Measurements from ENCODE around the gene PJA2.
"Not testable (repeated sequence)": the region's sequence is repeated elsewhere in the genome, so short reads cannot be mapped to it uniquely, and the experiment has no call there.

Gene PJA2, protein sequence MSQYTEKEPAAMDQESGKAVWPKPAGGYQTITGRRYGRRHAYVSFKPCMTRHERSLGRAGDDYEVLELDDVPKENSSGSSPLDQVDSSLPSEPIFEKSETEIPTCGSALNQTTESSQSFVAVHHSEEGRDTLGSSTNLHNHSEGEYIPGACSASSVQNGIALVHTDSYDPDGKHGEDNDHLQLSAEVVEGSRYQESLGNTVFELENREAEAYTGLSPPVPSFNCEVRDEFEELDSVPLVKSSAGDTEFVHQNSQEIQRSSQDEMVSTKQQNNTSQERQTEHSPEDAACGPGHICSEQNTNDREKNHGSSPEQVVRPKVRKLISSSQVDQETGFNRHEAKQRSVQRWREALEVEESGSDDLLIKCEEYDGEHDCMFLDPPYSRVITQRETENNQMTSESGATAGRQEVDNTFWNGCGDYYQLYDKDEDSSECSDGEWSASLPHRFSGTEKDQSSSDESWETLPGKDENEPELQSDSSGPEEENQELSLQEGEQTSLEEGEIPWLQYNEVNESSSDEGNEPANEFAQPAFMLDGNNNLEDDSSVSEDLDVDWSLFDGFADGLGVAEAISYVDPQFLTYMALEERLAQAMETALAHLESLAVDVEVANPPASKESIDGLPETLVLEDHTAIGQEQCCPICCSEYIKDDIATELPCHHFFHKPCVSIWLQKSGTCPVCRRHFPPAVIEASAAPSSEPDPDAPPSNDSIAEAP

DNA sequence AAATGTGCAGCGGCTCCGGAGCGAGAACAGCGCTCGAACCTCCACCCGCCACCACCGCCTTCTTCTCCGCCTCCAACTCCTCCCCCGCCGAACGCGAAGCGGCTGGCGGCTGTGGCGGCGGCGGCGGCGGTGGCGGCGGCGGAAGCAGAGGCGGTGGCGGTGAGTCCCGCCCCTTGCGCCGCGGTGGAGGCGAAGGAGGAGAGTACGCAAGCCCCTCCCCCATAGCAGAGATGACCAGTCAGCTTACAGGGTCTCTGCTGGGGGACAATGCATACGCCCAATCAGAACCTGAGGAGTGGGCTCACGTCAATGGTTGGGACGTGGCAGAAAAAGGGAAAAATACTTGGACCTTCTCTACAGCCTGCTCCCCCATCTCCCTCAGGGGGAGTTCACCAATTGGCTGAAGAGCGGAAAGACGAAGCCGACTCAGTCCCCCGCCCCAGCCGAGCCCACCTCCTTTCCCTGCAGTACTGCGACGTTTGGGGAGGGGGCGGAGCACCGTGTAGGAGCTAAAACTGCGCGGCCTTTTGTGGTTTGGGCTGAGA, at the start of gene PJA2:
PJA2 (minus strand) TSS at position 131 of the 545 bp plus-strand sequence. CDS start 26,541 bp downstream, outside the sequence.
- peak; percentile 89 to 95 for DNase-seq (ENCODE audit: low read depth in 1 of 2, low spot score in 1 of 2)

DNA sequence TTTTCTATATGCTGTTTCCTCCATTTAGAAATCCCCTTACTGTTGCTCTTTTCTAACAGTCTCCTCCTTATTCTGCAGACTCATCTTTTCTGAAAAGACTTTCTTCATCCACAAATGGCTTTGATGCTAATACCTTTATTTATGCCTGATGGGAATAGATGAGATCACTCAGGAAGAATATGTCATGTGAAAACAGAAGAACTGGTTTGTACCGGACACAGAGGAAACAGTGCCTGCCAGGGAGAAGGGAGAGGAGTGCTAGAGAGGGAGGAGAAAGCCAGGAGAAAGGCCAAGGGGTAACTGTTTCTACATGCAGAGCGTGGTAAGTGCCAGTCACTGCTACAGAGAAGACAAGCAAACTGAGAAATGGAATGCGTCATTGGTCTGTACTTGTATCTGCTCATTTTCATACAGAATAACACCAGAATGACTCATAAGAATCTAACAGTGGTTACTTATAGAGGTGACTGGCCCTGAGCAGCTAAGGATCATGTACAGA, 45.9 kb upstream of the PJA2 start:
- no peak for DNase-seq (ENCODE audit: low read depth in 1 of 2, low spot score in 1 of 2)

DNA sequence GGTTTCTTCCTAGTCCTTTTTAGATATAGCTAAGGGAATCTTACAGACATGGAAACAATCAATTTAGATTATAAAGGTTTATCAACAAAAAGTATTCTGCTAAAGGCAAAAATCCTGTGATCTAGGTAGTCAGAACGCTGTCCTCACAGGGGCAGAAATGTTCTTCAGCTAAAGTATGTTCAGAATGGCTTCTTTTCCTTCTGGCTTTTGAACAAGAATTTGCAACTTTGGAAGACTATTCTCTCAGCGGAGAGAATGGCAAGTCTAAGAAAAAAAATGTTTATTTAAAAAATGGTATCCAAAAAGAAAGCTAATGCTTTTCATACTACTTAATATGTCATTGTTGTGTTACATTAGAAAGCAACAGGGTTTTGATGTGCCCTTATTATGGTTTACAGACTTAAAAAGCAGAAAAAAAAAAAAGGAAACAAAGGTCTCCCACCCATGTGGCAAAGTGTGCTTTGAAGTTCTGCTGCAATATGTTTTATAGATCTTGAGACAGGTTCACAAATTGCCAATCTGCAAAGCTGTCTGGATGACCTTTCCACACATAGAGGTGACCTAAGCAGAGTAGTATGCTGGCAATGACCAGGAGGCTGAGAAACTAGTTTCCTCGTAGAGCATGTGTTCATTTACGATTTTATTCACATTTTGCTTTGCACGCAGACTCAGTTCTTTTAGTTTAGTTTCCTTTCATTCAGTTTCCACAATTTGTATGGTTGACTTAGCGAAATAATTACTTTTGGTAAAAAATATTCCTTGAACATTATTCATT, 45.1 kb upstream of the PJA2 start:
- DNase-seq (ENCODE audit: low read depth in 1 of 2, low spot score in 1 of 2): no peak

DNA sequence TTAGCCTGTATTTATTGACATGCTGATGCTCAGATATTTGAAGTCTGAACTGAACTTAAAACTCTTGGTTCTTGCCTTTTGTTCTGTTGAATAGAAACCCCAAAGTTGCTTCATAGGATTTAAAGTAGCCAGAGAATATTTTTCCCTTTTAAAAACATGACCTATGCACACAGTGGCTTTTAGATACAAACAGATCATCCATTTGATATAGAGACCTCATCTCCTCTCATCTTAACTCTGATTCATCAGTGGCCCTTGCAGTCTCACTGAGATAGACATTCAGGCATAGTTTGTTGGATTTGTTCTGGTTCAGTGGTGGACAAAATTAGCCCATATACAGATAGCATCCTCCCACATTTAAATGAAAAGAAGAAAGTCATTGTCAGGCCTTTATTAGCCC, 43.5 kb upstream of the PJA2 start:
- no peak for DNase-seq (ENCODE audit: low read depth in 1 of 2, low spot score in 1 of 2)

DNA sequence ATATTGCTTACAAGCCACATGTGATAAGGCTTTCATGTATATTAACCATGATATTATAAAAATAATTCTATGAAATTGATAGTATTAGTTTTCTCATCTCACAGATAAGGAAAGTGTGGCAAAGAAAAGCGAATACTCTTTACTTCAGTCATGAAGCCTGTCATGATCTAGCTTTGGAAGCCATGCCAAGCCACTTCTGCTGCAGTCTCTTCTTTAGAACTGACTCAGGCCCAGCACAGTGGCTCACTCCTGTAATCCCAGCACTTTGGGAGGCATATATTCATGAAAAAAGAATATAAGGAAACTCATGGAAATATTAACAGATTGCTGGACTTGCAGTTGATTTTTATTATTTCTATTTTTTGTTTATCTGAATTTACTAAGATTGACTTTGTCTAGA, 42.9 kb upstream of the PJA2 start:
- no peak for DNase-seq (ENCODE audit: low read depth in 1 of 2, low spot score in 1 of 2)

DNA sequence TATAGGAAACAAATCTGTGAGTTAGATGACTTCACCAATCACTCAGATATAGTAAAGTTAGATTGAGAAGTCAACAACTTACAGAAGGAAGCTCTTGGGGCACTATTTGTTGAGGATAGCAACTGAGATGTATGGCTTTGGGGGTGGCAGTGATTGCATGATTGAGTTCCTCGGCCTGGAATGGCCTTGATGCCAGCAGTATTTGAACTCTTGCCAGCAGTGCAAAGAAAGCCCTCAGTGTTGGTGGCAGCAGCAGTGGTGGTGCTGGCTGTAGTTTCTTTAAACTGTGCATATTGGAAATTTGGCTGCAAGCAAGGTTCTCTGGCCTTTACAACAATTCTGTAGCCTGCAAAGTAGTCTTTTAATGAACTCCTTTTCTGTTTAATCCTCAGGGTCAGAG, 41.4 kb upstream of the PJA2 start:
- no peak for DNase-seq (ENCODE audit: low read depth in 1 of 2, low spot score in 1 of 2)

DNA sequence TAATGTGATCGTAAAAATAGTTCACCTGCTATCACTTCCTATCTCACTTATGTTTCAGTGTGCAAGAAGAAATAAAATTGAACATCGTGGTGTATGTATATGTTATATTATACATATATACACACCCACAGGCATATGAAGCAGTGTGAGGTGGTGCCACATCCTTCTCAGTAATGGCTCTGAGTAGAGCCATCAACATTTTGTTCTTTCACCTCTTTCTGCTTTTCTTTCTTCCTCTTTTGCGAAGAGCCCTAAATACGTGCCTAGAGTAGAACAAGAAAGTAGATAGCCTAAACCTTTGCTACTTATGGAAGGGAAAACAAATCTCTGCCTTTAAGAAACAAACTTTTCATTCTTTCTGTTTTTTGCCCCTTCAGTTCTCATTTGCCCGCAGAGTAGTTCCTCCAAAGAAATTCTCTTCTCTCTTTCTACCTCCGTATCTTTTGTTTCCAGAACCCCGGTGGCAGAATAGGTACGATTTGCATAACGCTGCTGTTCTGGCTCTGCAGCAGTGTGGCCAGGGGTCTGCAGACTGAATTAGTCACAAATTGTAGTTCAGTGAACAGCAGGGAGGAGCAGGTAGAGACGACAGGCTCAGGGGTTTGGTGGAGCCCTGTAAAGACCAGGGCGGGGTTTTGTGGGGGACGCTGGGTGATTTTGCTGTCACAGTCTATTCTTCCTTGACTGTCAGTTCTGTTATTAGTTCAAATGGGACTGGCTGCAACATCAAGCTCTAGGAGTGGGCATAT, 40.5 kb upstream of the PJA2 start:
- no peak for DNase-seq (ENCODE audit: low read depth in 1 of 2, low spot score in 1 of 2)

DNA sequence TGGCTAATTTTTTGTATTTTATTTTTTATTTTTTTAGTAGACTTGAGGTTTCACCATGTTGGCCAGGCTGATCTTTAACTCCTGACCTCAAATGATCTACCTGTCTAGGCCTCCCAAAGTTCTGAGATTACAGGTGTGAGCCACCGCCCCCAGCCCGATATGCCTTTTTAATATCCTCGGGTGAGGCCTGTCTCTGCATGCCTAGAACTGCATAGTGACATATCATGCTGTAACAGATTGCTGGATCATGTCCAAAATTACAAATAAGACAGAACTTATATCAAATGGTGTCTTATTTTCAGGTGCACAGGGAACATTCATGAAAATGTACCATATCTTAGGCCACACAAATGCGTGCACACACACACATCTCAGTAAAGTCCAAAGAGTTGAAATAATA, 39.1 kb upstream of the PJA2 start:
- no peak for DNase-seq (ENCODE audit: low read depth in 1 of 2, low spot score in 1 of 2)

DNA sequence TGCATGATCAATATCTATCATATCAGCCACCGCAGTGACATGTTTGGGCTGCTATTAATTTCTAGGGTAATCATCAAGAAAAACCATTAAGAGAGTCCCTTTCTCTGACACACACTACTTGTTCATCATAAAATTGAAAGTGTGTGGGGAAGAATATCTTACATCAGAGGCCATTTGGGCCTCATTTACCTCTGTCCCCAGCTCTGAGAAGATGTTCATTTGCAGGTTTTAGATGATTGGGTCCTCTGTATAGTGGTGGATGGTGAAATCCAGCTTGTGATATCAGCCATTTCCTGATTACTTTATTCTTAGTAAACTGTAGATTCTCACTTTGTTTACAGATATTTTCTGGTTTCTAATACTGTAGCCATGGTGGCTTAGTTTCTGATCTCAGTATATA, 29.8 kb upstream of the PJA2 start:
- no peak for DNase-seq (ENCODE audit: low read depth in 1 of 2, low spot score in 1 of 2)

DNA sequence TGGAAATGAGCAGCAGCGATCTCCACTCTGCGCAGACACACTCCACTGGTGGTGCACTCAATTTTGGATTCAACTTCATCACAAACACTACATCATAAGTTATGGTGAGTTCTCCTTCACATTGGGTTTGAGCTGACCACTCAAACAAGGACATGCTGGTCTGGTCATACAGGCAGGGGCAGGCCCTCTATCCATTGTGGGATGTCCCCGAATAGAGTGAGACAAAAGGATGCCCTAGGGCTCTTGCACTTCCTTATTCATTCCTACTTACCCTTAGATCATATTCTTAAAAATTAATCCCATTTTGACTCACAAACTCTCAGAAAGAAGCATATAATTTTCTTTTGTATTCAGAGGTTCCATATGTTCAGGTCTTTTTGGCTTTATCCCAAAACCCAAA, 16.3 kb upstream of the PJA2 start:
- no peak for DNase-seq (ENCODE audit: low read depth in 1 of 2, low spot score in 1 of 2)

DNA sequence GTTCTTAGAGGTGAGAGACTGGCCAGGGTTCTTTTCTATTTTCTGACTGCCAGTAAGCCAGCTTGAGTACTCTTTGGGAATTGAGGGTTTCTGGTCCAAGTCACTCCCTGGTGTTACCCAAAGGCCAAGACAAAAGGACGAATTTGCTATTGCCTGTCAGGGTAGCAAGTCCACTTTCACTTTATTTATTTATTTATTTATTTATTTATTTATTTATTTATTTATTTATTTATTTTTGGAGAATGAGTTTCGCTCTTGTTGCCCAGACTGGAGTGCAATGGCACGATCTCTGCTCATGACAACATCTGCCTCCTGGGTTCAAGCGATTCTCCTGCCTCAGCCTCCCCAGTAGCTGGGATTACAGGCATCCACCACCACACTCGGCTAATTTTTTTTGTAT, 15.7 kb upstream of the PJA2 start:
- not testable (repeated sequence) for DNase-seq (ENCODE audit: low read depth in 1 of 2, low spot score in 1 of 2)

DNA sequence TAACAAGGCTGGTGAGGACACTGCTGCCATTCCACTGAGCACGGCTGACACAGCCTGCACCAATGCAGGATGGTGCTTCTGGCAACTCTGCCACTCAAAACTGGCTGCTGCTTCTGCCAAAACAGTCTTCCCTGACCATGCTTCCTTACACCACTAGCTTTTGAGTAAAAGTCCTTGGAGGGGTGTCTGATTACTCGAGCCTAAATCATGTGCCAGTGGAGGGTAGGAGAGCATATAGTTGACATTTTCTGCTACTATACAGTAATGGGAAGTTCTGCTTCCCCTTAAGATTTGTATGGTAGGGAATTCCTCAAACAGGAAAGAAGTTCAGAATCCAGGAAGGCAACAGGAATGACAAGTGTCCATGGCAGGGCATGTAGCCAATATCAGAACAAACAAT, 12.2 kb upstream of the PJA2 start:
- DNase-seq (ENCODE audit: low read depth in 1 of 2, low spot score in 1 of 2): no peak

DNA sequence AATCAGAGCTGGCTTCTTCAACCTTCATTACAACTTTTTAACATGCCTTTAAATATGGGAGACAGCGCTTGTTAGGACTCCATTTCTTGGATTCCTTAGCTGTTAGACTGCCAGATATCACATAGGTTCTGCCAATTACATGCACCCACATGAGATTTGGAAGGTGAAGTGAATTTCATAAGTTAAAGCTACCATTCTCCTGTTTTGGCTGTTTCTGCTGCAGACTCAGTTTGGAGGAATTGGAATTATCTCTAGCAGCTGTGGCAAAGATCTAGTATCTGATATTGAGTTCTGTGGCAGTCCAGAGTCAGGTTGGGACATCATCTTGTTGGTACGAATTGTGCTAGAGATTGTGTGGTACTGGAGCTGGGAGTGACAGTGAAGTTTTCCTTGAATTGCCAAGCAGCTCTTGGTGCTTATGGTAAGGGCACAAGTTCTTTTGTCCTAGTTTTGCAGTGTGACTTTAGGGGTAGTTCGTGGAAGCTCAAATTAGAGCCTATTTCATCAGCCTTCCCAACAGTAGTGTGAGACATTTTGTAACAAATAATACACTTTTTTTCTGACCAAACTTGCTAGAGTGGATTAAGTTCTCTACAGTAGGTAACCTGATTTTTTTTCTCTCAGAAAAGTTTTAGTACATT, 9.1 kb upstream of the PJA2 start:
- no peak for DNase-seq (ENCODE audit: low read depth in 1 of 2, low spot score in 1 of 2)

DNA sequence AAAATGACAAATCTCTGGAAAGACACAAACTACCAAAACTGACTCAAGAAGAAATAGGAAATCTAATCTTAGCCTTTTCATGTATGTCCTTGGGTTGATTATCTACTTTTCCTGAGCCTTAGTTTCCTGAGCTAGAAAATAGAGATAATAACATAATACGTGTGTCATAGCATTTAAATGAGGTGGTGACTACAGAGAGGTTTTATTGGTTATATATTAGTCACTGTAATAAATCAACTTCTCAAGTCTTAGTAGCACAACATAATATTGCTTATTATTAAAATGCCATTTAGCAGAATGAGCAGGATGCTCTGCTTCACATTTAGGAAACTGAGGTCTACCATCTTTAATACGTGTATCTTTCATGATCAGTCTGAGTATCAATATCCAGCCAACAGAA, 7.1 kb upstream of the PJA2 start:
- DNase-seq (ENCODE audit: low read depth in 1 of 2, low spot score in 1 of 2): no peak

DNA sequence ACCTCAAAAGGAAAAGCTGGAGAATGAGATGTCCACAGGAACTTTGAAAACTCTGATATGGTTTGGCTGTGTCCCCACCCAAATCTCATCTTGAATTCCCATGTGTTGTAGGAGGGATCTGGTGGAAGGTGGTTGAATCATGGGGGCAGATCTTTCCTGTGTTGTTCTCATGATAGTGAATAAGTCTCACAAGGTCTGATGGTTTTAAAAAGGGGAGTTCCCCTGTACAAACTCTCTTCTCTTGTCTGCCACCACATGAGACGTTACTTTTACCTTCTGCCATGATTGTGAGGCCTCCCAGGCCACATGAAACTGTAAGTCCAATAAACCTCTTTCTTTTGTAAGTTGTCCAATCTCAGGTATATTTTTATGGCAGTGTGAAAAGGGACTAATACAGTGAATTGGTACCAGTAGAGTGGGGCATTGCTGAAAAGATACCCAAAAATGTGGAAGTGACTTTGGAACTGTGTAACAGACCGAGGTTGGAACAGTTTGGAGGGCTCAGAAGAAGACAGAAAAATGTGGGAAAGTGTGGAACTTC, 4.2 kb upstream of the PJA2 start:
- not testable (repeated sequence) for DNase-seq (ENCODE audit: low read depth in 1 of 2, low spot score in 1 of 2)

DNA sequence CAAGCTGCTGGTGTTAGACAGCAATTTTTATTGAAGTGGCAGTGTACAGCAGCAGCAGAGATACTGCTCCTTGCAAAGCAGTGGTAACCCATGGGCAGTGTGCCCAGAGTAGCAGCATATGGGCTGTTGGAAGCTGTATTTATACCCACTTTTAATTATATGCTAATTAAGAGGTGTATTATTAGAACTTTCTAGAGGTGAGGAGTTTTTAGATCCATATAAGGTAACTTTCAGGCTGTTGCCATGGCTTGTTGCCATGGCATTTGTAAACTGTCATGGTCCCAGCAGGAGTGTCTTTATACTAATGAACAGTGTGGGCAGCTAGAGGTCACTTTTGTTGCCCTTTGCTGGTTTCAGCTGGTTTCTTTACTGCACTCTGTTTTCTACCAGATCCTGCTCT, 3.7 kb upstream of the PJA2 start:
- DNase-seq (ENCODE audit: low read depth in 1 of 2, low spot score in 1 of 2): no peak

DNA sequence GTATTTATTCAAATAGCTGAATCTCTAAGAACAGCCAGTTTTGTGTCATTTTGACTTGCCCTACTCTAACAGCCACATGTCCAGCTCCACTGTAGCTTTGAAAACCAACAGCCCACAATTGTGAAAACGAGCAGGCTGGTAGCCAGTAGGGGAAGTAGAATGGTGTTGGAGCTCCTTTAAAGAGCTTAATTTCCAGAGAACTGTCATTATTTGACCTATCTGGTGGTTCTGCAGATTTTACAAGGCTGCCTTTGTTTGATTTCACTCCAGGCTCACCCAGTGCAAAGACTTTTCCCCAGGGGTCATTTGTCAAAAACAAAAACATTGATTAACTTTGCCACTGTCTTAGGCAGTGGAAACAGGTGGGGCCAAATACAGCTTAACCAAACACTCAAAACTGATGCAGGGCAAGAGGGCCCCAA, 3.2 kb upstream of the PJA2 start:
- DNase-seq (ENCODE audit: low read depth in 1 of 2, low spot score in 1 of 2): no peak

DNA sequence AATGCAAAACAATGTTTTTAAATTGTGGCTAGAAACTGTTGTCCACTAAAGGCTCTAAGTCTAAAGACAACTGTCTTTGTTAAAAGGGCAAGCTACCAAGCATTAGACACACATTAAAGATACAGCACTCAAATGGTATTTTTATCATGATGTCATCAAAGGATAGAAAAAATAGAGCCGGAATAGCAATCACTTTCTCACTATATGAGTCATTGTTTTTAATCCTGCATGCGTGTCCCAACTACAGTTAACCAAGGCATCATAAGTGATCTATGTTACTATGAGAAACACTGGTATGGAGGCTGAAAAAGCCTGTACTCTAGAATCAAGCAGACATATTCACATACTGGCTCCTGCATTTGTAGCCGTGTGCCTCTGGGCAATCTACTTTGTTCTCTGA, 1.9 kb upstream of the PJA2 start:
- no peak for DNase-seq (ENCODE audit: low read depth in 1 of 2, low spot score in 1 of 2)

DNA sequence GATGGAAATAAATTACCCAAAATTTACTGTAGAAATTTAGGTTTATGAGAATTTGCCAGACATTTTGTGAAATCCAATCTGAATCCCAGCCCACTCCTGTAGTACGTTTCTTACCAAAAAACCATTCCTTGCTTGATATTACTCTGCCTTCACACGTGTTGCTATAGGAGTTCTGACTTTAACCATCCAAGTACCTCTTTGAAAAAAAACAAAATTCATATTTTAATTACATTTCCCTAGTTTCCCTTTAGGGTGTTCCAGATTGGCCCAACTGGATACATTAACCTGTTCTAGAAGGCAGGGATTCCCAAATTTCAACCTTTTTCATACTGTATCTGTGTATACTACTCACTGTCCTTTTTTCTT, 1.4 kb upstream of the PJA2 start:
- DNase-seq (ENCODE audit: low read depth in 1 of 2, low spot score in 1 of 2): no peak
